Ishikawa (cell line): Measurements from ENCODE around the gene THAP4.

Source experiments
- CEBPB ChIP-seq: IDR thresholded peaks from 2 replicates; pipeline ENCODE4 v1.6.1; 2012
- CREB1 ChIP-seq: IDR thresholded peaks from 2 replicates; pipeline ENCODE4 v1.6.1; 2012; ENCODE audit warnings: low read depth
- EGR1 ChIP-seq: IDR thresholded peaks from 2 replicates; pipeline ENCODE4 v1.6.1; 2012
- EP300 ChIP-seq: IDR thresholded peaks from 2 replicates; pipeline ENCODE4 v1.6.1; 2012; ENCODE audit warnings: borderline replicate concordance
- FOXM1 ChIP-seq: IDR thresholded peaks from 2 replicates; pipeline ENCODE4 v1.6.1; 2012; ENCODE audit warnings: low read depth, borderline replicate concordance
- NFIC ChIP-seq: IDR thresholded peaks from 2 replicates; pipeline ENCODE4 v1.6.1; 2012
- RAD21 ChIP-seq: IDR thresholded peaks from 2 replicates; pipeline ENCODE4 v1.6.1; 2012; ENCODE audit warnings: low read depth
- TAF1 ChIP-seq: IDR thresholded peaks from 2 replicates; pipeline ENCODE4 v1.6.1; 2012; ENCODE audit warnings: low read depth, mild to moderate bottlenecking
- TCF12 ChIP-seq: IDR thresholded peaks from 2 replicates; pipeline ENCODE4 v1.6.1; 2012; ENCODE audit warnings: low read depth
- TEAD4 ChIP-seq: IDR thresholded peaks from 2 replicates; pipeline ENCODE4 v1.6.1; 2012
- YY1 ChIP-seq: IDR thresholded peaks from 2 replicates; pipeline ENCODE4 v1.6.1; 2012; ENCODE audit warnings: low read depth
- ZBTB7A ChIP-seq: IDR thresholded peaks from 2 replicates; pipeline ENCODE4 v1.6.1; 2012; ENCODE audit warnings: low read depth
- TF ChIP-seq, protein P1 (sequence below): IDR thresholded peaks from 2 replicates; pipeline ENCODE4 v1.6.1; 2012
- TF ChIP-seq, protein P2 (sequence below): IDR thresholded peaks from 2 replicates; pipeline ENCODE4 v1.6.1; 2012
- TF ChIP-seq, protein P3 (sequence below): IDR thresholded peaks from 2 replicates; pipeline ENCODE4 v1.6.1; 2012; ENCODE audit warnings: low read depth, mild to moderate bottlenecking

THAP4 gene

DNA sequence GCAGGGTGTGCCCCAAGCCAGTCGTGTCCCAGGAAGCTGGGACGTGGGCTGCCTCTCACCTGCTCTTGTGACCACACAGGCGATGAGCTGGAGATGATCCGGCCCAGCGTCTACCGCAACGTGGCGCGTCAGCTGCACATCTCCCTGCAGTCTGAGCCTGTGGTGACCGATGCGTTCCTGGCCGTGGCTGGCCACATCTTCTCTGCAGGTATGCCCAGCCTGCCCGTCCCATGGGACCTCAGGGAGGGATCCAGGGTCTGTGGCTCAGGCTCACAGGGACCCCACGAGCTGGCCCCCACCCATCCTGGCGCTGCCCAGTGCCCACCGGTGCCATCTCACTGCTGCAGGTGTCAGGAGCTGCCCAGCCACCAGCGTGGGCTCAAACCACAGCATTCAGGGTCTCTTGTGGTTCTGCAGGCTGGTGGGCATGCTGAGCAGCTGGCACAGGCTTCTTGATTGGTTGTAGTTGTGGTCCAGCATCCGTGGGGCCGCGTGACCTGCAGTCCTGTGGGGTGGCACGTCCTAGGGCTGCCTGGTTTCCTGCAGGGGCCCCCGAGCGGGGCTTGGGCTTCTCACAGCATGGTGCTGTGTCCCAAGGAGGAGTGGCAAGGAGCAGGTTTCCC lies 74.6 kb downstream of the THAP4 start:
- no peak for TF ChIP-seq ZBTB7A
- no peak for TF ChIP-seq CREB1
- TF ChIP-seq CEBPB = no peak
- TF ChIP-seq, protein P1, sequence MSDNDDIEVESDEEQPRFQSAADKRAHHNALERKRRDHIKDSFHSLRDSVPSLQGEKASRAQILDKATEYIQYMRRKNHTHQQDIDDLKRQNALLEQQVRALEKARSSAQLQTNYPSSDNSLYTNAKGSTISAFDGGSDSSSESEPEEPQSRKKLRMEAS = no peak
- TF ChIP-seq TCF12 = no peak
- no peak for TF ChIP-seq EP300
- TF ChIP-seq, protein P2, sequence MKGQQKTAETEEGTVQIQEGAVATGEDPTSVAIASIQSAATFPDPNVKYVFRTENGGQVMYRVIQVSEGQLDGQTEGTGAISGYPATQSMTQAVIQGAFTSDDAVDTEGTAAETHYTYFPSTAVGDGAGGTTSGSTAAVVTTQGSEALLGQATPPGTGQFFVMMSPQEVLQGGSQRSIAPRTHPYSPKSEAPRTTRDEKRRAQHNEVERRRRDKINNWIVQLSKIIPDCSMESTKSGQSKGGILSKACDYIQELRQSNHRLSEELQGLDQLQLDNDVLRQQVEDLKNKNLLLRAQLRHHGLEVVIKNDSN = no peak
- no peak for TF ChIP-seq NFIC
- TF ChIP-seq YY1 = no peak
- TF ChIP-seq FOXM1 = no peak
- TF ChIP-seq, protein P3, sequence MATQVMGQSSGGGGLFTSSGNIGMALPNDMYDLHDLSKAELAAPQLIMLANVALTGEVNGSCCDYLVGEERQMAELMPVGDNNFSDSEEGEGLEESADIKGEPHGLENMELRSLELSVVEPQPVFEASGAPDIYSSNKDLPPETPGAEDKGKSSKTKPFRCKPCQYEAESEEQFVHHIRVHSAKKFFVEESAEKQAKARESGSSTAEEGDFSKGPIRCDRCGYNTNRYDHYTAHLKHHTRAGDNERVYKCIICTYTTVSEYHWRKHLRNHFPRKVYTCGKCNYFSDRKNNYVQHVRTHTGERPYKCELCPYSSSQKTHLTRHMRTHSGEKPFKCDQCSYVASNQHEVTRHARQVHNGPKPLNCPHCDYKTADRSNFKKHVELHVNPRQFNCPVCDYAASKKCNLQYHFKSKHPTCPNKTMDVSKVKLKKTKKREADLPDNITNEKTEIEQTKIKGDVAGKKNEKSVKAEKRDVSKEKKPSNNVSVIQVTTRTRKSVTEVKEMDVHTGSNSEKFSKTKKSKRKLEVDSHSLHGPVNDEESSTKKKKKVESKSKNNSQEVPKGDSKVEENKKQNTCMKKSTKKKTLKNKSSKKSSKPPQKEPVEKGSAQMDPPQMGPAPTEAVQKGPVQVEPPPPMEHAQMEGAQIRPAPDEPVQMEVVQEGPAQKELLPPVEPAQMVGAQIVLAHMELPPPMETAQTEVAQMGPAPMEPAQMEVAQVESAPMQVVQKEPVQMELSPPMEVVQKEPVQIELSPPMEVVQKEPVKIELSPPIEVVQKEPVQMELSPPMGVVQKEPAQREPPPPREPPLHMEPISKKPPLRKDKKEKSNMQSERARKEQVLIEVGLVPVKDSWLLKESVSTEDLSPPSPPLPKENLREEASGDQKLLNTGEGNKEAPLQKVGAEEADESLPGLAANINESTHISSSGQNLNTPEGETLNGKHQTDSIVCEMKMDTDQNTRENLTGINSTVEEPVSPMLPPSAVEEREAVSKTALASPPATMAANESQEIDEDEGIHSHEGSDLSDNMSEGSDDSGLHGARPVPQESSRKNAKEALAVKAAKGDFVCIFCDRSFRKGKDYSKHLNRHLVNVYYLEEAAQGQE = no peak
- TF ChIP-seq RAD21 = no peak
- TF ChIP-seq EGR1 = no peak
- TF ChIP-seq TEAD4 = no peak
- TF ChIP-seq TAF1 = no peak

DNA sequence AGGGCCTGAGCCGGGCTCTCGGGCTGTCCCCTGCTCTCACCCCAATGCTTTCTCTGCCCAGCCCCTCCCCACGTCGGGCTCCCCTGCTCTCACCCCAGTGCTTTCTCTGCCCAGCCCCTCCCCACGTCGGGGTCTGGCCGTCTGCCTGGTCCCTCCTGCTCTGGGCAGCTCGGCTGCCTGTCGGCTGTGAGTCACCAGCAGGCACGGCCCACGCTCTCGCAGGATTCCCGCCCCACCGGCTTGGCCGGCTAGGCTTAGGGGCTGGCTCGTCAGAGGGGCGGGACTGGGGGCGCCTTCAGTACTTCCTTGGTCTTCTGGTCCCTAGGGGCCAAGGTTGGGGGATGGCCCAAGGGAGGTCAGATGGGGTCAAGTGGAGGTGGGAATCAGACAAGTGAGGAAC lies 75.1 kb downstream of the THAP4 start:
- TF ChIP-seq EP300 (peak; percentile 17; the same call in 1 of the 2 replicates), NFIC (peak; percentile 52), TCF12 (peak; percentile 44; the same call in 1 of the 2 replicates), EGR1 (peak; percentile 78), CEBPB (no peak), ZBTB7A (0 out of 2 replicates have a peak, but pooled peaks have one; percentile 31)
- TF ChIP-seq, protein P3 = no peak

DNA sequence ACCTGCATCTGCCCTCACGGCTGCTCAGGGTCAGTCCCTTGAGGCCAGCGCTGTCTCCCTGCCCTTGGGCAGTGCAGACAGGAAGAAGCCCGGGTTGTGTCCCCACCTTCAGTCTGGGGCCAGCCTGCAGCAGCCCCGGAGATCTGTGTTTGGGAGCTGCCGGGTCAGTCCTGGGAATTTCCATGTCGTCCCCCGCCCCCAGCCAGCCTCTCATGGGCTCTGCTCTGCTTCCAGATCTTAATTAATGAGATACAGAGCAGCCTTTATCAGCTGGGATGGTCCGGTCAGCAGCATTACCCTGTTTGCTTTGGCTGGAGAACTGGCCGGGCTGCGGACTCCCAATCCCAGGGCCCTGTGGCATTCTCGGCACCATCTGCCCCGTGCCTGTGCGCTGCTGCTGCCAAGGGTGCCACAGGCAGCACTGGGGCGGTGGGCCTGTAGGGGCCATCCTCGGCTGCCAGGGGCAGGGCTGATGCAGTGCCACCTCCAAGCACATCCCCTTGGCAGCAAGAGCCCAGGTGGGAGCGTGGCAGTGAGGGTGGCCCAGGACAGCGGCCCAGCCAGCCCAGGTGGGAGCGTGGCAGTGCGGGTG lies 76.0 kb downstream of the THAP4 start:
- TF ChIP-seq TAF1 (no peak), CEBPB (no peak), TCF12 (no peak), YY1 (no peak), TEAD4 (no peak), EP300 (no peak), EGR1 (no peak), NFIC (no peak), FOXM1 (no peak), CREB1 (no peak), RAD21 (no peak), ZBTB7A (no peak)
- TF ChIP-seq, protein P2 = no peak
- TF ChIP-seq, protein P1 = no peak
- TF ChIP-seq, protein P3 = no peak

DNA sequence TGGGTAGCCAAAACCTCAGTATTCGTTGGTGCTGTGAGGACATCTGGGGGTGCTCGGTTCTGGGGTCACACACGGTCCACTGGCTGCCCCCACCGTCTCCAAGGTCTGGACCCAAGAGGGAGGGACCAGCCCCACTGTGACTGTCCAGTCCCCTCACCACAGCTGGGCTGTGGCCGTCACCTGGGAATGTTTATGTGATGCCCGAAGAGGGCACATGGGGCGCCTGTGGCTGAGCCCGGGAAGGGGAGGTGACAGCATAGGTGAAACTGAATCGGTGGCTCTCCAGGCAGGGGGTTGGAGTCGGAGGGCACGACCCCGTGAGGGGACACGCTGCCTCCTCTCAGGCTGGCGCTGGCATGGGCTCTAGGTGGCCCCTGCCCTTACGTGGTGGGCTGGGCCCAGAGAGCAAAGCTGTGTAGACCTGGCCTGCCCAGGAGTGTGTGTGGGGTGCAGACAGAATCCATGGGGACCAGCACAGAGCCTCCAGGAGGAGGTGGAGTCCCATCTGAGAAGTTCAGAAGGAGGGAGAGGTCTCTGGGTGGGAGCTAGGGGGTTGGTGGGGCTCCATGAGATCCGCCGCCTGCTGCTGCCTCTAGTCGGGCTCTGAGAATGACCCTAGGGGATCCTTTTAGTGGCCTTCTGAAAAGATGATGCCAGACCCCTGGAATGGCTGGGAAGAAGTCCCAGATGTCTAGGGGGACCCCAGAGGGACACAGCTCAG lies 76.6 kb downstream of the THAP4 start:
- TF ChIP-seq TCF12 (no peak), EGR1 (no peak), CEBPB (no peak), EP300 (no peak), FOXM1 (no peak), TAF1 (no peak), RAD21 (no peak), NFIC (no peak), YY1 (no peak), TEAD4 (no peak), CREB1 (no peak), ZBTB7A (no peak)
- TF ChIP-seq, protein P2 = no peak
- TF ChIP-seq, protein P1 = no peak
- TF ChIP-seq, protein P3 = no peak
